Activated CD8-positive, alpha-beta memory T cell treated with anti-CD3 and anti-CD28 coated beads, Interleukin-2, amount 50 U/mL, for 24 hours (primary cell): ENCODE results near the gene PIEZO1.

Source experiments
- DNase-seq: peaks from one replicate; pipeline ENCODE4 v3.0.0-alpha.2; 2020; ENCODE audit errors: extremely low read depth

The PIEZO1 gene

DNA sequence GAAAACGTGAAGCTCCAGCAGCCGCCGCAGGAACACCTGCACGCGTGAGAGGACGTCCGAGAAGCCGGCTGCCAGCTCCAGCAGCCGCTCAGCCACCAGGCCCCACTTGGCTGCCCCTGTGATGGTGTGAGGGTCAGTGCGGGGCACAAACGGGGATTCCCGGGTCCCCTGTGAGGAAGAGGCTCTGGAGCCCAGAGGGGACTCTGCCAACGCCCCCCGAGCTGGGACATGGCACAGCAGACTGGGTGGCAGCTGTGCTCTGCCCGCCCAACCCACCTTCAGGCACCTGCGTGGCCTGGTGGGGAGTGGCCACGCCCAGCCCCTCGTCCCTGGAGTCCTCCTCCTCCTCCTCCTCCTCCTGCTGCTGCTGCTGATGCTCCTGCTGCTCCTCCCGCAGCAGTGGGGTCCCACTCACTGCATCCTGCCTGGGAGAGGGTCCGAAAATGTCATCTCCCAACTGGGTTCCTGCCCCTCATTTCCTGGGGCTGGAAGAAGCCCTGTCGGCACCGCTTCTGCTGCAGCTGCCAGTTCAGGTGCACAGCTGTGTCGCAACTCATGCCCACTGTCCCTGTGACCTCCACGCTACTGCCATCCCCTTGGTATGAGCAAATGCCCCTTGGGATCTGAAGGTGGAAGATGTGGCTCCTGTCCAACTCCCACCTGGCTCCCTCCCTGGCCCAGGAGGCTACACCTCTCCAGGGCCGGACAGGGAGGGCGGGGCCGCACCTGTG lies 51.2 kb downstream of the PIEZO1 start:
- DNase-seq, result no peak

DNA sequence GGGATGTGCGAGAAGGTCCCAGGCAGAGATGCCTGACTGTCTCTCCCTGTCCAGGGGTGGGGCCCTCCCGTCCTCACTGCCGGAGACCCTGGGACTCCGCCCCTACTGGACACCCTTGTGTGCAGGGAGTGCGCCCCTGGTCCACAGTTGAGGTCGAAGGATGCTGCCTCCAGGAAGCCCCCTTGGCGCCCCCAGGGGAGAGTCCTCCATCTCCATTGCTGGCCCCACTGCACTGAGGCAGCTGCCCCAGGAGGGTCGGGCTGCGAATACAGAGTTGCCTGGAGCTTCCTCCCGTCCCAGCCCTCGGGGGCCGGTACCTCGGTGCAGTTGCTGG lies 52.1 kb downstream of the PIEZO1 start:
- DNase-seq, result no peak

DNA sequence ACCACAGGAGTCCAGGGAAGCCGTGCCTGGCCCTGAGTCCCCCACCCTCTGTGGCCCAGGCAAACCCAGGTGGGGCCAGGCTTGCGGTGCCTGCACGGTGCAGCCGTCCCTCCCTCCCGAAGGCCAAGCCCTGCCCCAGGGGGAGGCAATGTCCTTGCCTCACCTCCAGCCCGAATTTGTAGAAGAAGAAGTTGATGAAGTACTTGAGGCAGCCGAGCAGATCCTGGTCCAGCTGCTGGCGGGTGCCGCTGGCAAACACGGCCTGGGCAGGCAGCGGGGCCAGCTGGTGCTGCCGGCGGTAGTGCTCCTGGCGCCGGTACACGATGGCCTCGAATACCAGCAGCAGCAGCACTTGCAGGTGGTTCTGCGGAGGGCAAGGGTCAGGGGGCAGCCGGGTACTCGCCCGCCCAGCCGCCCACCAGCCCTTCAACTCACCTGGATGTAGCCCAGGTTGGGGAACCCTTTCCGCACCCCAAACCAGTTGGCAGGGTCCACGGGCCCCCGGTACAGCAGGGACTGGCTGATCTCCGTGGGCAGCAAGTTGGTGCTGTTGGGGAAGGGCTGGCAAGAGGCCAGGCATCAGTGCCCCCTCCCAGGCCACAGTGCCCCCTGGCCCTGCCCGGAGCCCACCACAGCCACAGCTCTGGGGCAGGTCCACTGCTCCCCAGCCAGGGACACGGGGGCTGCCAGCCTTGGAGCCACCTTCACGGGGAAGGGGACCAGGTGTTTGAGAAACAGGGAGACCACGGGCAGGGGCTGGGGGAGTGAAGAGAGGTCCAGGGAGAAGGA lies 52.7 kb downstream of the PIEZO1 start:
- no peak for DNase-seq

DNA sequence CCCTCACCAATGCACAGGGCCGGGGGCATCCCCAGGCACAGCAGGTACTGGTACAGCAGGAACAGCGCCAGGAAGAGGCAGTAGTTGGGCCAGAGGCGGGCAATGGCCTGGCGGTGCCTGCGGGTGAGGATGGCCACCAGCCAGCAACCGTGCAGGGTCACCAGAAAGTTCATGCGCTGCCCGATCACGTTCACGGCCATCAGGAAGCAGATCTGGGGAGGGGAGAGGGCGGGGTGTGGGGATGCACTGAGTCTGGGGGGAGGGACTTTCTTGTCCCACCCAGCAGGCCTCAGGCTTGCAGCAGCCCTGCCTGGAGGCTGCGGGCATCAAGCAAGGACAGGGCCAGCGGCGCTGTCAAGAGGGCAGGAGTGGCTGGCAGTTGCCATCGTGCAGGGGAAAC lies 53.3 kb downstream of the PIEZO1 start:
- no peak for DNase-seq

DNA sequence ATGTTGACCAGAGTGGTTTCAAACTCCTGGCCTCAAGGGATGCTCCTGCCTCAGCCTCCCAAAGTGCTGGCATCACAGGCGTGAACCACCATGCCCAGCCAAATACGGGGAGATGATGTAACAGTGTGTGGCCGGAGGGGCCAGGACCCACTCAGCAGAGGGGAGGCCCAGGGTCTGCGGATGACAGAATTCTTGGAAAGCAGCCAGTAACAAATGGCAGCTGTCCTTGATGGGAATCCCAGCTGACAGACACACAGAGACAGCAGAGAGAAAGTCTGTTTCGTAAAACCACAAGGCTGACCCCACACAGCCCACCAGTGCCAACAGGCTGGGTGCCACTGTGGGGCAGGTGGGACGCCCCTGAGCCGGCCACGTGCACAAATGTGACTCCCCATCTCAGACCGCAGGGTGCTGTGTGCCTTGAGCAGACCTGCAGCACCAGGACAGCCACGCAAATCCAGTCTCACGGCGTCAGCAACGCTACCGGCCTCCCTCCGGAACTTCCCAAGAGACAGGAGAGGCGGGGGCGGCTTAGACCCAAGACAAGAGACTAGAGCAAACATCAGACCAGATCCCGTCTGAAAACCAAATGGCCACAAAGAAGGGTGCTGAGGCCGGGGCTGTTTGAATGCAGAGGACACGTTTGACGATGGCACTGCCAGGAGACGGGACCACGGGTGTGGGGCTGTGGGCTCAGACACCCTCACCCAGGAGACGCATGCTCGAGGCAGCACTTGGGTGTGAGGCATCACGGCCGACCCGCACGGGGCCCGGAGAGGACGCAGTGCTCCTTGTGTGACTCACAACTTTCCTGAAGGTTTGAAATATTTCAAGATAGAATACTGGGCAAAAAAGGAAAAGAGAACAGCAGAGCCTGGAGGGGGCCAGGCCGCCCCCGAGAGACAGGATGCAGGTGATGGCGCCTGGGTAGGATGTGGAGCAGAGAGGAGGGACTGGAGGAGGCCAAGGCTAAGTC lies 54.1 kb downstream of the PIEZO1 start:
- DNase-seq, result no peak

DNA sequence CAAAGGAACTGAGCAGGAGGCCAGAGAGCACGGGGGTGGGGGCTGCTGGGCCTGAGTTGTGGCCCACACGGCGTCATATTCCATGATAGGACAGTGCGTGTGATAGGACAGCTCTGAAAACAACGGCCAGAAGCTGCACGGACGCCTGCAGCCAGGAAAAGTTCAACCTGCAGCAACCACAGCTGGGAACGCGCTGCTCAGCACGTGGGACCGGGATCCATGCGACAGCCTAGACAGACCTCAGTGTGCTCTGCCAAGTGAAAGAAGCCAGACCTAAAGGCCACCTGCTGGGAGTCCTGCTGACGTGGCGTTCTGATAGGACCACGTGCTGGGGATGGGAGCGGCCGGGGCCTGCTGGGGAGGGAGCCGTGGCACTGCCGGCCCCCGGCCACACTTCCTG lies 57.1 kb downstream of the PIEZO1 start:
- DNase-seq, result no peak

DNA sequence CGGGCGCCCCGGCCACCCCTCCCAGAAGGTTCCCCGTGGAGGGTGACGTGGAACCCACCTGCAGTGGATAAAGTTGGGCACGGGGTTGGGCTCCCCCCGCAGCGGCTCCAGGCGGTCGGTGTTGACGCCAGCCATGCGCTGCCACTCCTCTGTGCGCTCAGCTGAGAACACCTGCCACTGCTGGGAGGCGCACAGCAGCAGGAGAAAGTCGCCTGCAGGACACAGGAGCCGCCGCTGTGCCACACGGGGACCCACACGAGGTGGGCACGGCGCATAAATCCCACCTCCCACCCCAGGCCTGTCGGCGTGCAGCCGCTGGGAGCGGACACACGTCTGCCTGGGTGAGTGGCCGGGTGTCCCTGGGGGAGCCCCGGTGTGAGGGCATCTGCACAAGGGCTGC lies 58.0 kb downstream of the PIEZO1 start:
- DNase-seq, result no peak

DNA sequence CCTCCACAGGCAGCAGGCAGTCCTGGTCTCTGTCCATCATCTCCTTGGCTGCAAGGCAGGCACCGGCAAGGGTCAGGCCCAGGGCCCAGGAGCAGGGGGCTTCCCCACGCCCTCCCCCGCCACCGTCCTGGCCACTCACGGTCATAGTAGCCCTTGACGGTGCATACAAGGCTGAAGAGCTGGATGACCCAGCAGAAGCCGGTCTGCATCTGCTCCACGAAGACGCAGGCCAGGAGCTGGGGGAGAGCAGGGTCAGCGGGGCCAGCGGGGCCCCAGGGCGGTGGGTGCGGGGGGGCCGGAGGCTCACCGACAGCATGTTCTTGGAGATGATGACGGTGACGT lies 58.6 kb downstream of the PIEZO1 start:
- no peak for DNase-seq

DNA sequence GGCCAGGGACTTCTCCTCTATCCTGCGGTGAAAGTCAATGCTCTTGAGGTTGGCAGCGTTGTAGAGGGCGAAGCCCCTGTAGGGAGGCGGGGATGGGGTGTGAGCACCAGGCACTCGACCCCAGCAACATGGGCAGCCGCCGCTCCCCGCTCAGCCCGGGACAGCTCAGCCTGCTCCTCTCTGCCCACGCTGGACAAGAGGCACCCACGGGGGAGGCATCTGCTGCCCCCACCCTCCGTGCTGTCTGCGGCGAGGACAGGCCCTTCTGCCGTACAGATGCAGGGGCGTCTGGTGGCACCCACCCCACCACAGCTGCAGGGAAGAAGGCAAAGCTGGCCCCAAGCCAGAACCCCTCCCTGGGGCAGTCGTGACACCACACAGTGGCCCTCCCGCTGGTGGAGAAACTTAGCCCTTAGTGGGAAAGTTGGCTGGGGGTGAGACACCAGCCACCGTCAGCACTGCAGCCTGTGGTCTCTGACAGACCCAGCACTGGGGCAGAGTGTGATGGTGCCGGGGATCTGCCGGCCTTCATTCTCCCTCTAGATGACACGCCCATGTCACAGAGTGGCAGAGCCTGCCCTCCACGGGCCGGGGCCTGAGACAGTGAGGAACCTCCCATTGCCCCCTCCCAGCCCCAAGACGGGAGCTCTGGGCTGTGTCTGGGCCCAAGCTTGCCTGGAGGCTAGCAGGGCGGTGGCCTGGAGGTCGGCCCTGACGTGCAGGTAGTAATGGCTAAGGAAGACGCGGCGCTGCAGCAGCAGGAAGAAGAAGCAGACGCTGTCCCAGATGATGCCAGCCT lies 59.2 kb downstream of the PIEZO1 start:
- no peak for DNase-seq

DNA sequence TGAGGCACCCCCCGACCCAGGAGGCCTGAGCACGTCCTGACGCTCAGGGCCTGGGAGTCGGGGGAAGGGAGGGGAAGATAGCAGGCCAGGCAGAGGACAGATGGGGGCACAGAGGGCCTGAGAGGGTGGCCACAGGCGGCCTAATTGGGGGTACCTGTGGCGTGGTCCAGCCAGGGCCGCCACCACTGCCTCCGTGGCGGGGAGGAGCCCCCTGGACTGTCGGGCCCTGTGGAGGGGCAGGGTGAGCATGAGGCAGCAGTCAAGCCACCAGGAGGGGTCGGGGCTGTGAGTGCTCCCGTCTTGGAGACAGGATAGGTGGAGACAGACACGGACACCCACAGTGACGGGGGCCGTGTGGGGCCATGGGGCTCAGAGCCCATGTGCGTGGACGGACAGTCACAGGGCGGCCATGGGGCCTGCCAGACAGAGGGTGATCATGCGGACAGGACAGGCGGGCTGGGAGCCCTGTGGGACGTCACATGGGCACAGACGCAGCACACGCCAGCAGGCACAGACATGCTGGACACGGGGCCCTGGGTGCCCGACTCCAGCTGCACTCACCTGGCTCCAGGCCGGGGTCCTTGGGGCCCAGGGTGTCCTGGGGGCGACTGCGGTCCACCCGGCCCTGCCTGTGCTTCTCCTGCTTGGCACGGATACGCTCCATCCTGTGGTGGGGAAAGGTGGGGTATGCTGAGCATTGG lies 60.0 kb downstream of the PIEZO1 start:
- DNase-seq, result no peak

DNA sequence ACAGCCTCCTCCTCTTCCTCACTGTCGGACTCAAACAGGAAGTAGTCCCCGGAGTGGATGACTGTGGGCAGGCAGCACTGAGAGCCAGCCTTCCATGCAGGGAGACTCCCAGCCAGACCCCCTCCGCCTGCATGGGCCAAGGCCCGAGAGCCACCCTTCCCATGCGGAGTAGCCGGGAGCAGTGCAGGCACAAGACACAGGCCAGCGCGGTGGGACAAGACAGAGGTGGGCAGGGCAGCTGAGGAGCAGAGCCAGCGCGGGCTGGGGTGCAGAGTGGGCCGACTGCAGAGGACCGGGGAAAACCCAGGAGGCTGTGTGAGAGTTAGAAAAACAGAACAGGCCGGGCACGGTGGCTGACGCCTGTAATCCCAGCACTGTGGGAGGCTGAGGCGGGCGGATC lies 61.1 kb downstream of the PIEZO1 start:
- no peak for DNase-seq

DNA sequence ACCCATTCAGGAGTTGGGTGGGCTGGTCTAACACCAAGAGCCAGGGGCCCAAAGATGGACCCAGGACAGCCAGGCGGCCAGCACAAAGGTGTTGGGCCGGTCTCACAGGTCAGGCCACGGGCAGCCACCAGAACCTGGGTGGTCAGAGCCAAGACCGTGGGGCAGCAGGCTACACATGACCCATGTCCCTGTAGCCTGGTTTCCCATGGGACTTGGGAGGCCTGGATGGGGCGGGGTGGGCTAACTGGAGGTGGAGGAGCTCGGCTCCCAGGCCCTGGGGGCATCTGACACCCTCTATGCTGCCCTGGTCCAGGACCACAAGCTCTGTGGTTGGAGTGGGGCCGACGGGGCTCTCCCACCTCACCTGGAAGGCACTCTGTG lies 61.5 kb downstream of the PIEZO1 start:
- no peak for DNase-seq

DNA sequence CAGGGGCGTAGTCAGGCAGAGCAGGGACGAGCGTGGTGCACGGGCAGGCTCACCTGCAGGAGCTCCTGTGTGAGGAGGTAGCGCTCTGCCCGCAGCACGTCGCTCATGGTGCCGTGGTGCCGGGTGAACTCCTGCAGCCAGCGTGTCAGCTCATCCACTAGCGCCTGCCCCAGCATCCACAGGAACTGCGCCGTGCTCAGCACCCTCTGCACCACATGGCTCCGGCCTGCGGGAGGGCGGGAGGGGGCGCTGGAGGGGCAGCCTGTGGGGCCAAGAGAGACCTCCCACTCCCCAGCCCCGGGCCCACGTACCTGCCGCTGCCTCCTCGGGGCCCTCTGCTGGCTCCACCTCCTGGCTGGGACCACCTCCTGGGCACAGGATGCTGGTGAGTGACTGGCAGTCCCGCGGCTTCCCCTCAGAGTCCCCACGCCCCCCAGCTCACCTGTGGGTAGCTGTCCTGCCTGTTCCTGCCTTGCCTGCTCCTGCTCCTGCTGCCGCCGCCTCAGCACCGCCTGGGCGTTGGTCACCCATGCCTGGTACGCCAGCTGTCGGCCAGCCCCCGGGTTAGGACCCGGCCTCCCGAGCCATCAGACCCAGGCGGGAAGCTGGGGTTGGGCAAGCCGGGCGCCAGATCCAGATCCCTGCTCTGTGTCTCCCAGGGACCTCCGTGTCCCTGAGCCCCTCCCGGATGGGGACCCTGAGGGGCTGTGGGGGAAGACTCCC lies 62.1 kb downstream of the PIEZO1 start:
- no peak for DNase-seq

DNA sequence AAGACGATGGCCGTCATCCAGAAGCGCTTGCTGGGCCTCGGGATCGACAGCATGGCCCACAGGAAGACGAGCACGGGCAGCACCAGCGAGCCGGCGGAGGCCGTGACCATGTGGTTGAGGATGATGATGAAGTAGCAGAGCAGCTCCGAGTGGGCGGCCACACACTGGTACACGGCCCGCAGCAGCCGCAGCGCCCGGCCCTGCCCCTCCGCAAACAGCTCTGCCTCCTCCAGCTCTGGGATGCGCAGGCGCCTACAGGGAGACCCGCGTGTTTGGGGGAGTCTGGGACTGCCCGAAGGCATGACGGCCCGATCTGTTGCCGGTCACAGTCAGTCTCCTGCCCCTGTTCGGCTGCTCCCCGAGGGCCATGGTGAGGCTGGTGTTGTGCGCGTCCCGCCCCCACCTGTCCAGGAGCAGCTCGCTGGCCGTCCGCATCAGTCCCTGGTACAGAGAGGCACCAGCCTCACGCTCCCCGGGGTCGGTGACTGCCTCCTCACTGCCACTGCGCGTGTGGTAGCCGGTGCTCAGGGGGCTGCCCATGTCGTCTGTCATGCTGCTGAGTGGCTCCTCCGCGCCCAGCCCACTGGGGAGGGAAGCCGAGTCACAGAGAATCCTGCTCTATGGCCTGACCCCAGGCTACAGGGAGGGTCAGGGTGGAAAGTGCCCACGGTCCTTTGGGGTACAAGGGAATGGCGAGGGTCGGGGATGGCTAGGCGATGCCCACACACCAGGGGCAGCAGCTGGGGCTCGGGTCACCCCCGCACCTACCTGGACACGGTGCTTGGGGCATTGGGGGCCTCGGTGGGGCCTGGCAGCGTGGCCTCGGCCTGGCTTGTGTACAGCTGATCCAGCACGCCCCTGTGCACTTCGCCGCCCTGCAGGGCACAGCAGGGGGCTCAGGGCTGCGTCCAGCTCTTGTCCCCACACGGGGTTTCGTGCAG lies 62.9 kb downstream of the PIEZO1 start:
- DNase-seq, result no peak

DNA sequence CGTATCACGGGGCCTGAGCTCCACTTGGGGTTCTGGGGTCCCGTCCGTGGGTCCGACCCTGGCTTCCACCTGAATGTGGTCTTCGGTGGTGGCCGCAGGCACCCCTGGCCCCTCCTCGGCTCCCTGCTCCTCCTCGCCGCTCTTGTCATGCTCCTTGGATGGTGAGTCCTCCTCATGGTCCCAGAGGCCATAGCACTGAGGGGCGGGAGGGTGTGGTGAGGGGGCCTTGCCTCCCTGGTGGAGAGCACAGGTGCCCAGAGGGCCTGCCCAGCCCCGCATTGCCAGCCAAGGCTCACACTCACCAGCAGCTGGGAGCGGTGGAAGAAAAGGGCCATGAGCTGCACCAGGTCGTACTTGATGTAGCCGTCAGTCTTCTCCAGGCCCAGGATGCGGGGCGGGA lies 63.8 kb downstream of the PIEZO1 start:
- no peak for DNase-seq

DNA sequence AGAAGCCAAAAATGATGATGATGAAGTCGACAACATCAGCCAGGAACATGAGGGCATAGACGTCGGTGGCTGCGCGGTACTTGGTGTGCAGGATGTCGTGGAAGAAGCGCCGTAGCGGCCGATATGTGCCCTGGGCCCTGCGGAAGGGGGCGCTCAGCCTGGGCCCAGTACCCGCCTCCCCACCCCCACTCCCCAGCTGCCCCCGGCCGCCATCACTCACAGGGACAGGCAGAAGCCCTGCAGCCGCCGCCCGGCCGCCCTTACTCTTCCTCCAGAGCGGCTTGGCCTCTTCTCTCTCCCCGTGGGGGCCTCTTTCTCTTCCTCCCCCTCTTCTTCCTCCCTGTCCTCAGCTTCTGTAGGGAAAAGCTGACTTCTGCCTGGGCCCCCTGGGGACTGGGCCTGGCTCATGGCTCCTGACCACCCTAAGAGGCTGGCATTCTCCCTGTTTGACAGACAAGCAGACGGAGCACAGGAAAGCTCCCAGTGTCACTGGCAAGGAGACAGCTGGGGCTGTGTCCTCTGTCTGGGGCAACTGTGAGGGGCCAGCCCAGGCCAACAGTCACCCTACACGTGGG lies 64.5 kb downstream of the PIEZO1 start:
- no peak for DNase-seq

DNA sequence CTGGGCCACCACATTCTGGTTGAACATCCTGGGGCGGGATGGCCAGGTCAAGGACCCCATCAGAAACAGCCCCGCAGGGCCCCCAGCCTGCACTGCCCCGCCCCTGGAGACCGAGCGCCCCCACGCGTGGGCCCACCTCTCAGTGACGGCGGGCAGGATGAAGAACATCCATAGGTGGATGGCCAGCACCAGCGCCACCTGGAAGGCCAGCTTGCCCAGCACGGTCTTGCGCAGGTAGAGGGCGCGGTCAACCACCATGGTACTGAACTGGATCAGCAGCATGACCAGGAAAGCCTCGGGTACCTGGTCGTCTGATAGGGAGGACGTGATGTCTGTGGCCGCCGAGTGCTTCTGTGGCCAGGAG lies 65.1 kb downstream of the PIEZO1 start:
- no peak for DNase-seq

DNA sequence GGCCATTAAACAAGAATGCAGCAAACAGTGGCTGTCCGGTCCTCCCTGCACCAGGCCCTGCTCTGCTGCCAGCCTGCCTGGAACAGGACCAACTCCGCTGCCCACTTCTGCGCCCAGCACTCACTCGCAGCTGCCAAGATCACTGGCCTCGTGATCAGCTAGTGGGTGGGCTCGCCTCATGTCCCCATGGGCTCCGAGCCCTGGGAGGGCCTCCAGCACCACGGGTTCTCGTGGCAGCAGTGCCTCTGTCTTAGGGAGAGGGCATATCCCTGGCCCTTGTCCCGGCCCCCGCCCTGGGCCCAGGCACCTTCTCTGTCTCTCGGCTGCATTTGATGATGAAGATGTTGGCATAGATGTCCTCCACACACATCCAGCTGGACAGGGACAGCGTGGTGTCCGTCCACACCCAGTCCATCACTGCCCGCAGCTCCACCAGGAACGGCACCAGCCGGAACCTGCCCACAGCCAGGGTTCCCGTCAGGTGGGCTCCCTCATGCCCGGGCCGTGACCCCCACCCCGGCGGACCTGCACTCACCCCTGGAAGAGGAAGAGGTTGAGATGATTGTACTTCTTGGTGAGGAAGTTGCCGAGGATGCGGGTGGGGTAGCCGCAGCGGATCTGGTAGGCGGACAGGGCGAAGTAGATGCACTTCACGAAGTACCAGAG lies 65.6 kb downstream of the PIEZO1 start:
- DNase-seq, result no peak

DNA sequence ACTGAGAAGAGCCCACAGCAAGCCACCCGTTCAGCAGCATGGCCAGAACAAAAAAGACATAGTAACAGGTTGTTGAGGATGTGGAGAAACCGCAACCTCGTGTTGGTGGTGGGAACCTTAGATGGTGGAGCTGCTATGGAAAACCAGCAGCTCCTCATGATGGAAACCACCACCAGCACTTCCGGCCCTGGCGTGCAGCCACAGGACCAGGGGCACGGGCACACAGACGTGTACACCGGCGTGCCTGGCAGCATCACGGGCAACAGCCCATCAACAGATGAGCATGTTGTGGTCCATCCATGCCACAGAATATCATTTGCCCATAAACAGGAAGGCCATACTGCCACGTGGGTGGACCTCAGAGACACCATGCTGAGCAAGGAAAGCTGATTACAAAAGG lies 66.8 kb downstream of the PIEZO1 start:
- DNase-seq, result no peak
